BE2C (cell line): ENCODE data around the gene COL18A1.

ENCODE experiments used
- DNase-seq: peaks from one replicate; pipeline ENCODE4 v3.0.0-alpha.2; 2020
- H3K27me3 ChIP-seq: fragments of 250-450 bp; sonication (Bioruptor Pico); 2 replicates; pipeline ENCODE4 v1.5.1; 2020; ENCODE audit warnings: mild to moderate bottlenecking
- H3K36me3 ChIP-seq: fragments of 250-450 bp; sonication (Bioruptor Pico); 2 replicates; pipeline ENCODE4 v1.5.1; 2020; ENCODE audit warnings: mild to moderate bottlenecking
- H3K4me1 ChIP-seq: fragments of 250-450 bp; sonication (Bioruptor Pico); 2 replicates; pipeline ENCODE4 v1.5.1; 2020
- H3K4me3 ChIP-seq: 2 replicates; pipeline ENCODE4 v1.5.1; 2011; ENCODE audit warnings: low read depth, low read length
- H3K9me3 ChIP-seq: fragments of 250-450 bp; sonication (Bioruptor Pico); 2 replicates; pipeline ENCODE4 v1.5.1; 2020
- TF ChIP-seq, protein P1 (sequence below): IDR thresholded peaks from 2 replicates; pipeline ENCODE4 v1.5.1; 2012; ENCODE audit warnings: mild to moderate bottlenecking, low read depth, low read length

COL18A1 gene

DNA sequence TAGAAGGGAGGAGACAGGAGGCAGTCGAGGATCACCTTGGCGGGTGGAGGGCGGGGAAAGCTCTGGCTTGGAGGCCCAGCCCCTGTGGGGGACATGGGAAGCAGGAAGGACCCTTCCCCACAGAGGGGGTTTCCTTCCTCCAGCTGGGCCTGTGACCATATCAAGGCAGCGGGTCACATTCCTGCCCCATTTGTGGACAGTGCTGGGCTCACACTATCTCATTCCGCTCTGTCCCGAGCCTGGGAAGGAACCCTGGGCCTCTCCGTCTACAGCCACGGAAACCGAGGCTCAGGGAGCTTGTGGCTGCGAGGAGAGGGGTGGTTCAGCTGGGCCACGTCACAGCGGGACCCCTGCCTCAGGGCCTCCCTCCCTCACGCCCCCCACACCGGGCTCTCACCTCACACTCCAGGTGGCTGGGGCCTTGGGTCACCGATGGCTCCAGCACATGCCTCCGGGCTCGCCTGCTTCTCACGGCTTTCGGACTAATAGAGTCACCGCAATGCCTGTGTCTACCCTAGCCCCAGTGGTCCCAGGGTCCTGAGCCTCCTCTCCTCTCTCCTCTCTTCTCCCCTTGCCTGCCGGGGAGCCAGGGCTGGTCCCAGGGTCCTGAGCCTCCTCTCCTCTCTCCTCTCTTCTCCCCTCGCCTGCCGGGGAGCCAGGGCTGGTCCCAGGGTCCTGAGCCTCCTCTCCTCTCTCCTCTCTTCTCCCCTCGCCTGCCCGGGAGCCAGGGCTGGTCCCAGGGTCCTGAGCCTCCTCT lies 80.9 kb downstream of the COL18A1 start:
- Histone ChIP-seq H3K4me1 (no peaks in the 10 kb centered on the region), H3K27me3 (no peaks in the 10 kb centered on the region), H3K36me3 (no peaks in the 10 kb centered on the region), H3K4me3 (no peak overlapping the region), H3K9me3 (no peaks in the 10 kb centered on the region)
- DNase-seq, result no peak
- TF ChIP-seq, protein P1, sequence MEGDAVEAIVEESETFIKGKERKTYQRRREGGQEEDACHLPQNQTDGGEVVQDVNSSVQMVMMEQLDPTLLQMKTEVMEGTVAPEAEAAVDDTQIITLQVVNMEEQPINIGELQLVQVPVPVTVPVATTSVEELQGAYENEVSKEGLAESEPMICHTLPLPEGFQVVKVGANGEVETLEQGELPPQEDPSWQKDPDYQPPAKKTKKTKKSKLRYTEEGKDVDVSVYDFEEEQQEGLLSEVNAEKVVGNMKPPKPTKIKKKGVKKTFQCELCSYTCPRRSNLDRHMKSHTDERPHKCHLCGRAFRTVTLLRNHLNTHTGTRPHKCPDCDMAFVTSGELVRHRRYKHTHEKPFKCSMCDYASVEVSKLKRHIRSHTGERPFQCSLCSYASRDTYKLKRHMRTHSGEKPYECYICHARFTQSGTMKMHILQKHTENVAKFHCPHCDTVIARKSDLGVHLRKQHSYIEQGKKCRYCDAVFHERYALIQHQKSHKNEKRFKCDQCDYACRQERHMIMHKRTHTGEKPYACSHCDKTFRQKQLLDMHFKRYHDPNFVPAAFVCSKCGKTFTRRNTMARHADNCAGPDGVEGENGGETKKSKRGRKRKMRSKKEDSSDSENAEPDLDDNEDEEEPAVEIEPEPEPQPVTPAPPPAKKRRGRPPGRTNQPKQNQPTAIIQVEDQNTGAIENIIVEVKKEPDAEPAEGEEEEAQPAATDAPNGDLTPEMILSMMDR, result no peak

GRCh38 chr21:45486443-45487160 lies 81.6 kb downstream of the COL18A1 start:
- TF ChIP-seq, protein P1, result no peak
- no peak overlapping the region for H3K4me3 ChIP-seq
- no peaks in the 10 kb centered on the region for H3K4me1 ChIP-seq
- no peaks in the 10 kb centered on the region for H3K9me3 ChIP-seq
- no peaks in the 10 kb centered on the region for H3K27me3 ChIP-seq
- no peak for DNase-seq
- H3K36me3 ChIP-seq, result no peaks in the 10 kb centered on the region

- no peak overlapping the region for H3K4me3 ChIP-seq
- H3K9me3 ChIP-seq, result no peaks in the 10 kb centered on the region
- H3K27me3 ChIP-seq, result no peaks in the 10 kb centered on the region
- no peaks in the 10 kb centered on the region for H3K36me3 ChIP-seq
- no peaks in the 10 kb centered on the region for H3K4me1 ChIP-seq
- TF ChIP-seq, protein P1, result no peak
- DNase-seq, result no peak
Measured at GRCh38 chr21:45487161-45487806, 82.3 kb downstream of the COL18A1 start.

- Histone ChIP-seq H3K36me3 (no peaks in the 10 kb centered on the region), H3K4me3 (no peak overlapping the region), H3K27me3 (no peaks in the 10 kb centered on the region), H3K9me3 (no peaks in the 10 kb centered on the region), H3K4me1 (no peaks in the 10 kb centered on the region)
- TF ChIP-seq, protein P1, result no peak
- DNase-seq, result no peak
Measured at GRCh38 chr21:45487891-45488600, 83.1 kb downstream of the COL18A1 start.

DNA sequence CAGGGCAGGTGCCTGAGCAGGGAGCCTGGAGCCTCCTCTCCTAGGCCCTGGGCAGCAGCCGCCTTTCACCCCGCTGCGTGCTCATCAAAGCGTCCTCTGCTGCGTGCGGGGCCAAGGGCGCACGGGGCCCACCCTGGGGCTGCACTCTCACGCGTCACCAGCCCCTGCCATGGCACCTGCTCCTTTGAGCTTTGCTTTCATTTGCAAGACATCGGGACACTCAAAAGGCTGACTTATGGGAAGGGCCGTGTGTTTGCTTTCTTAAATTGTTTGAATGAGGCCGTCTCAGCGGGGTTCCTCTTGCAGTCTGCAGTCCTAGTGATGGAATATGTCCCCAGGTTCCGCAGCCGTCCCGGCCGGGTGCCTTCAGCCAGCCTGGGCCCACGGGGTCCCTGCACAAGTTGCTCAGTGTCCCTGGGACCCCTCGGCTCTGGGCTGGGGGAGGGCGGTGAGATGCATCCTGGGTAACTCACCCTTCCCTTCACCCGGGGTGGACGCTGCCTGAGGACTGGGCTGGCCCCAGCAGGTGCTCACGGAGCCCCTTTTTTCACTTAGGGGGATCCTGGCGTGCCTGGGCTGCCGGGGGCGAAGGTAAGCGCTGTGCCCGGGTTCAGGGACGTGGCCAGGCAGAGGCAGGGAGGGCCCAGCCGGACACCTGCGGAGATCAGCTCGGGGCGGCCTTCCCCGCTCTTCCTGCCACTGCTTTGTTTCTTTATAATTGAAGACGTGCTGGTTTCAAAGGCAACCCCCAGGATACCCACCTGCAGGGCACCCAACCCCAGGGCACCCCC lies 84.2 kb downstream of the COL18A1 start:
- no peaks in the 10 kb centered on the region for H3K36me3 ChIP-seq
- TF ChIP-seq, protein P1, result no peak
- DNase-seq, result no peak

More for the DNA sequence above, 84.2 kb downstream of the COL18A1 start:
- no peaks in the 10 kb centered on the region for H3K9me3 ChIP-seq
- no peak overlapping the region for H3K4me3 ChIP-seq
- H3K27me3 ChIP-seq, result no peaks in the 10 kb centered on the region
- no peaks in the 10 kb centered on the region for H3K4me1 ChIP-seq
